Transverse colon (tissue), 4 donors: ENCODE results near the gene IGF2BP1. TPM values are rescaled to one million over a fixed set of nuclear protein-coding genes. Genes with fewer than 3 reads are reported as not detected.

Experiments used
- DNase-seq: peaks from one replicate; pipeline ENCODE4 v3.0.0-alpha.2; 2019
- H3K27ac ChIP-seq, 4 donors: fragments of 200-600 bp; sonication (generic); 2 replicates each; pipeline ENCODE4 v1.5.1; 2016 to 2018; ENCODE audit warnings: inconsistent platforms in 4 of 4
- H3K27me3 ChIP-seq: fragments of 200-600 bp; sonication (generic); 2 replicates; pipeline ENCODE4 v1.5.1; 2017; ENCODE audit warnings: inconsistent platforms
- H3K36me3 ChIP-seq, 4 donors: fragments of 200-600 bp; sonication (generic); 2 replicates each; pipeline ENCODE4 v1.5.1; 2017 to 2019; ENCODE audit warnings: inconsistent platforms in 4 of 4
- H3K4me1 ChIP-seq, 4 donors: fragments of 200-600 bp; sonication (generic); 2 replicates each; pipeline ENCODE4 v1.5.1; 2017 to 2020; ENCODE audit warnings: inconsistent platforms in 4 of 4
- H3K4me3 ChIP-seq, 4 donors: fragments of 200-600 bp; sonication (generic); 1 replicate in 1 of 4; 2 replicates in 3 of 4; pipeline versions ENCODE4 v1.5.1 to v1.6.1; 2017 to 2019; ENCODE audit warnings: inconsistent platforms in 4 of 4
- H3K9me3 ChIP-seq, 2 donors: fragments of 200-600 bp; sonication (generic); 2 replicates each; pipeline ENCODE4 v1.5.1; 2017 to 2019; ENCODE audit warnings: inconsistent platforms in 2 of 2
- CTCF ChIP-seq, 5 experiments: fragments of 200-600 bp in 3 of 5; fragments of 450-650 bp in 2 of 5; sonication (generic) in 3 of 5; IDR thresholded peaks; 1 replicate in 2 of 5; 2 replicates in 3 of 5; pipeline ENCODE4 v1.5.1; 2016 to 2017; ENCODE audit warnings: antibody characterized with exemption in 5 of 5, inconsistent platforms in 3 of 5, mild to moderate bottlenecking in 2 of 5, moderate library complexity in 1 of 5
- EP300 ChIP-seq: sonication (generic); formaldehyde crosslinking; IDR thresholded peaks from one replicate; pipeline ENCODE4 v1.6.1; 2017; ENCODE audit warnings: antibody characterized with exemption, low read depth
- POLR2A ChIP-seq: fragments of 450-650 bp; IDR thresholded peaks from one replicate; pipeline ENCODE4 v1.6.1; 2016; ENCODE audit warnings: antibody characterized with exemption, mild to moderate bottlenecking, moderate library complexity
- POLR2AphosphoS5 ChIP-seq, 3 donors: sonication (generic); formaldehyde crosslinking; IDR thresholded peaks; one replicate each; pipeline ENCODE4 v1.6.1; 2016; ENCODE audit warnings: antibody characterized with exemption in 3 of 3
- WGBS, 2 donors: methylation state at CpG; one replicate each; pipeline ENCODE4 v1.1.5; 2018; ENCODE audit warnings: low coverage in 1 of 2; 5-methylcytosine and 5-hydroxymethylcytosine counted together
- in situ Hi-C, 4 donors: fragments of 200-750 bp; cut with MboI; loops; one replicate each; pipeline versions ENCODE4 v1.15.0 to v1.15.1; 2017; ENCODE audit warnings: low sequenced_read_pairs in 3 of 4, low pct_ligation_motif_present in 1 of 4, low pct_unique_long_range_greater_than_20kb in 1 of 4
- intact Hi-C: fragments of 100-400 bp; cut with DNase I; formaldehyde crosslinking; loops from one replicate; pipeline ENCODE4 v1.15.1; 2023; ENCODE audit warnings: low total_unique reads
- total RNA-seq, 4 donors: library from RNA; depleted of rRNA; stranded (reverse); fragments of >200 nt; gene quantifications; one replicate each; pipeline ENCODE4 v1.1.0, GENCODE V29; 2016

Gene IGF2BP1
- total RNA-seq, 4 donors from 2014 or later, result under 0.01 TPM; not detected in 3

GRCh38 chr17:48989100-48989499 lies 8.1 kb upstream of the IGF2BP1 start:
- no peak for TF ChIP-seq POLR2A
- TF ChIP-seq CTCF (IDR thresholded peaks at IDR 0.05), result no peak
- no peak for TF ChIP-seq EP300
- no peak for TF ChIP-seq POLR2AphosphoS5 (IDR thresholded peaks at IDR 0.05)
- intact Hi-C loops (no loop called here), in situ Hi-C loops (no loop called here)
- Histone ChIP-seq H3K4me3 (no peak overlapping the region), H3K9me3 (no peaks in the 10 kb centered on the region), H3K27me3 (peaks cover 100% of the 10 kb centered on the region), H3K27ac (no peak overlapping the region), H3K36me3 (no peaks in the 10 kb centered on the region), H3K4me1 (no peaks in the 10 kb centered on the region)
- WGBS, 2 donors, result 73 to 76% methylated on average over 4 of the region's 4 CpGs
- DNase-seq, result no peak

- in situ Hi-C loops, result no loop called here
- intact Hi-C loops, result no loop called here
- no peaks in the 10 kb centered on the region for H3K36me3 ChIP-seq
- H3K27me3 ChIP-seq, result peaks cover 100% of the 10 kb centered on the region
- TF ChIP-seq EP300 (no peak), POLR2A (no peak), CTCF (IDR thresholded peaks at IDR 0.05) (no peak), POLR2AphosphoS5 (IDR thresholded peaks at IDR 0.05) (no peak)
- H3K4me1 ChIP-seq, result peaks cover 3 to 7% (median 5%) of the 10 kb centered on the region in 4 donors
- DNase-seq, result no peak
- 18 to 20% methylated on average over 2 of the region's 2 CpGs for WGBS, 2 donors
- no peak overlapping the region for H3K27ac ChIP-seq
- H3K4me3 ChIP-seq, result no peak overlapping the region
- H3K9me3 ChIP-seq, result no peaks in the 10 kb centered on the region
Observed at GRCh38 chr17:48990882-48991357, 6.3 kb upstream of the IGF2BP1 start.

GRCh38 chr17:48992444-48992843 lies 4.7 kb upstream of the IGF2BP1 start:
- in situ Hi-C loops, result no loop called here
- Histone ChIP-seq H3K36me3 (no peaks in the 10 kb centered on the region), H3K27ac (no peak overlapping the region), H3K4me1 (peaks cover 12 to 22% (median 17%) of the 10 kb centered on the region in 4 donors), H3K4me3 (no peak overlapping the region), H3K27me3 (peaks cover 100% of the 10 kb centered on the region), H3K9me3 (no peaks in the 10 kb centered on the region)
- intact Hi-C loops, result no loop called here
- no peak for DNase-seq
- TF ChIP-seq EP300 (no peak), CTCF (IDR thresholded peaks at IDR 0.05) (no peak), POLR2A (no peak), POLR2AphosphoS5 (IDR thresholded peaks at IDR 0.05) (no peak)
- 31 to 43% methylated on average over 2 of the region's 2 CpGs for WGBS, 2 donors

- no peak overlapping the region for H3K27ac ChIP-seq
- intact Hi-C loops (no loop called here), in situ Hi-C loops (no loop called here)
- H3K9me3 ChIP-seq, result no peaks in the 10 kb centered on the region
- no peak overlapping the region for H3K4me3 ChIP-seq
- peaks cover 100% of the 10 kb centered on the region for H3K27me3 ChIP-seq
- H3K4me1 ChIP-seq, result peaks cover 19 to 31% (median 23%) of the 10 kb centered on the region in 4 donors
- DNase-seq, result no peak
- TF ChIP-seq POLR2A, result no peak
- TF ChIP-seq EP300, result no peak
- TF ChIP-seq CTCF (IDR thresholded peaks at IDR 0.05), result no peak
- TF ChIP-seq POLR2AphosphoS5 (IDR thresholded peaks at IDR 0.05), result no peak
- no peaks in the 10 kb centered on the region for H3K36me3 ChIP-seq
Observed at GRCh38 chr17:48993305-48993704, 3.9 kb upstream of the IGF2BP1 start.
